HCT116 (cell line): ENCODE results near the gene RPL27. TPM values are rescaled to one million over a fixed set of nuclear protein-coding genes. Genes with fewer than 3 reads are reported as not detected.
A peak's percentile ranks its signal among the peaks of the same experiment; 100 is the strongest.

Experiments used
- ATAC-seq: fragments of 200-7000 bp; cut with Tn5 transposase; 2 replicates; pipeline ENCODE4 v1.9.1; 2020; ENCODE audit warnings: mild to moderate bottlenecking, moderate library complexity
- BruUV-seq: library from RNA; stranded (reverse); fragments of 400-500 nt; replicated peaks from 2 replicates; lab custom pipeline; 2021; lab: Mats Ljungman, UMichigan
- CTCF ChIA-PET: fragments of 300-600 bp; sonication (Branson Sonifier 250); formaldehyde crosslinking; loops from one replicate; lab custom pipeline; 2021; ENCODE audit warnings: antibody characterized with exemption; lab: Charles Lee
- POLR2A ChIA-PET: fragments of 300-600, 350-600 bp; sonication (Branson Sonifier 250); formaldehyde crosslinking; loops from one replicate; lab custom pipeline; 2021; ENCODE audit warnings: antibody characterized with exemption; lab: Charles Lee
- RAD21 ChIA-PET, 2 experiments: fragments of 300-600 bp; sonication (Branson Sonifier 250); formaldehyde crosslinking; loops; one replicate each; lab custom pipeline; 2023; ENCODE audit warnings: low total read pairs in 2 of 2; ENCODE audit not compliant: uncharacterized antibody in 2 of 2, unreplicated experiment in 2 of 2, low non-redundant PET in 1 of 2; lab: Charles Lee
- DNase-seq: peaks from one replicate; pipeline ENCODE4 v3.0.0-alpha.2; 2010; ENCODE audit warnings: low read depth, low spot score
- H2AFZ ChIP-seq: fragments of 200-600 bp; shearing (Covaris generic), sonication (generic); 2 replicates; pipeline ENCODE4 v1.6.1; 2017; ENCODE audit warnings: low read depth, mixed run types, mixed read lengths, antibody characterized with exemption, low read length; ENCODE audit not compliant: poor library complexity, severe bottlenecking
- H3K27ac ChIP-seq: 2 replicates; pipeline ENCODE4 v1.5.1; 2012; ENCODE audit warnings: low read depth, low read length
- H3K27me3 ChIP-seq: fragments of 200-600 bp; sonication (generic); 2 replicates; pipeline ENCODE4 v1.6.1; 2016; ENCODE audit warnings: mixed run types, low read length, mixed read lengths; ENCODE audit not compliant: insufficient read depth
- H3K36me3 ChIP-seq, 2 experiments: fragments of 200-500 bp in 1 of 2; fragments of 200-600 bp in 1 of 2; sonication (Bioruptor generic) in 1 of 2; sonication (generic) in 1 of 2; 2 replicates each; pipeline versions ENCODE4 v1.5.1 to v1.6.1; 2014 to 2016; ENCODE audit warnings: low read length in 2 of 2, inconsistent platforms in 1 of 2, mixed read lengths in 1 of 2, mixed run types in 1 of 2; ENCODE audit not compliant: insufficient read depth in 2 of 2, control insufficient read depth in 1 of 2
- H3K4me1 ChIP-seq, 2 experiments: fragments of 200-600 bp in 1 of 2; sonication (generic) in 1 of 2; 2 replicates each; pipeline versions ENCODE4 v1.5.1 to v1.6.1; 2012 to 2017; ENCODE audit warnings: low read length in 2 of 2, inconsistent platforms in 1 of 2, mild to moderate bottlenecking in 1 of 2, mixed read lengths in 1 of 2, mixed run types in 1 of 2, moderate library complexity in 1 of 2; ENCODE audit not compliant: insufficient read depth in 2 of 2, control insufficient read depth in 1 of 2
- H3K4me2 ChIP-seq: fragments of 200-600 bp; sonication (generic); 2 replicates; pipeline ENCODE4 v1.6.1; 2017; ENCODE audit warnings: mixed run types, low read length, mixed read lengths
- H3K4me3 ChIP-seq, 2 experiments: fragments of 200-600 bp in 1 of 2; sonication (generic) in 1 of 2; replicated peaks in 1 of 2; 2 replicates each; pipeline ENCODE4 v1.5.1; 2011 to 2016; ENCODE audit warnings: low read length in 2 of 2, control low read depth in 1 of 2, low read depth in 1 of 2, mild to moderate bottlenecking in 1 of 2, mixed read lengths in 1 of 2, mixed run types in 1 of 2
- H3K79me2 ChIP-seq: fragments of 200-600 bp; sonication (generic); 2 replicates; pipeline ENCODE4 v1.6.1; 2017; ENCODE audit warnings: mild to moderate bottlenecking, mixed run types, low read length, moderate library complexity, mixed read lengths; ENCODE audit not compliant: insufficient read depth
- H3K9ac ChIP-seq: fragments of 200-600 bp; sonication (generic); 2 replicates; pipeline ENCODE4 v1.6.1; 2016; ENCODE audit warnings: low read length, mixed read lengths
- H3K9me2 ChIP-seq: fragments of 200-600 bp; sonication (generic), shearing (Covaris generic); 2 replicates; pipeline ENCODE4 v1.6.1; 2017; ENCODE audit warnings: mixed run types, mild to moderate bottlenecking, moderate library complexity; ENCODE audit not compliant: insufficient read depth
- H3K9me3 ChIP-seq, 2 experiments: fragments of 200-500 bp in 1 of 2; fragments of 200-600 bp in 1 of 2; sonication (Bioruptor generic) in 1 of 2; sonication (generic) in 1 of 2; 2 replicates each; pipeline ENCODE4 v1.6.1; 2014 to 2017; ENCODE audit warnings: low read length in 2 of 2, mixed read lengths in 2 of 2, inconsistent platforms in 1 of 2, low read depth in 1 of 2, mild to moderate bottlenecking in 1 of 2, mixed run types in 1 of 2, moderate library complexity in 1 of 2; ENCODE audit not compliant: control insufficient read depth in 1 of 2, insufficient read depth in 1 of 2
- H4K20me1 ChIP-seq: fragments of 200-600 bp; sonication (generic), shearing (Covaris generic); 2 replicates; pipeline ENCODE4 v1.6.1; 2017; ENCODE audit warnings: mixed run types, mild to moderate bottlenecking, moderate library complexity; ENCODE audit not compliant: insufficient read depth
- ATF3 ChIP-seq: IDR thresholded peaks from 2 replicates; pipeline ENCODE4 v1.6.1; 2012
- CBX3 ChIP-seq: IDR thresholded peaks from 2 replicates; pipeline ENCODE4 v1.6.1; 2012; ENCODE audit warnings: low read depth
- CEBPB ChIP-seq: IDR thresholded peaks from 2 replicates; pipeline ENCODE4 v1.6.1; 2012; ENCODE audit warnings: low read depth
- EGR1 ChIP-seq: IDR thresholded peaks from 2 replicates; pipeline ENCODE4 v1.6.1; 2012; ENCODE audit warnings: low read depth
- ELF1 ChIP-seq: IDR thresholded peaks from 2 replicates; pipeline ENCODE4 v1.6.1; 2012; ENCODE audit warnings: low read depth, borderline replicate concordance
- EZH2phosphoT487 ChIP-seq: fragments of 200-600 bp; IDR thresholded peaks from 2 replicates; pipeline ENCODE4 v1.6.1; 2018; ENCODE audit warnings: antibody characterized with exemption, borderline replicate concordance
- FOSL1 ChIP-seq: IDR thresholded peaks from 2 replicates; pipeline ENCODE4 v1.6.1; 2012; ENCODE audit warnings: low read depth
- JUND ChIP-seq: IDR thresholded peaks from 2 replicates; pipeline ENCODE4 v1.6.1; 2012
- MAX ChIP-seq: IDR thresholded peaks from 2 replicates; pipeline ENCODE4 v1.6.1; 2012
- POLR2A ChIP-seq: IDR thresholded peaks from 2 replicates; pipeline ENCODE4 v1.7.0; 2011; ENCODE audit warnings: borderline replicate concordance; ENCODE audit not compliant: insufficient read depth, insufficient read length; ENCODE audit errors: extremely low read depth
- POLR2AphosphoS5 ChIP-seq: IDR thresholded peaks from 2 replicates; pipeline ENCODE4 v1.6.1; 2011; ENCODE audit warnings: mild to moderate bottlenecking, low read depth, low read length, moderate library complexity
- RAD21 ChIP-seq: IDR thresholded peaks from 2 replicates; pipeline ENCODE4 v1.6.1; 2012; ENCODE audit warnings: low read depth, mild to moderate bottlenecking
- REST ChIP-seq: IDR thresholded peaks from 2 replicates; pipeline ENCODE4 v1.6.1; 2012; ENCODE audit warnings: low read depth
- SIN3A ChIP-seq: IDR thresholded peaks from 2 replicates; pipeline ENCODE4 v1.6.1; 2012; ENCODE audit warnings: low read depth
- SP1 ChIP-seq: IDR thresholded peaks from 2 replicates; pipeline ENCODE4 v1.6.1; 2012; ENCODE audit warnings: low read depth
- SRF ChIP-seq: IDR thresholded peaks from 2 replicates; pipeline ENCODE4 v1.6.1; 2012; ENCODE audit warnings: low read depth
- TCF7L2 ChIP-seq: IDR thresholded peaks from 2 replicates; pipeline ENCODE4 v1.7.0; 2011; ENCODE audit warnings: borderline replicate concordance, inconsistent platforms; ENCODE audit not compliant: insufficient read depth, insufficient read length; ENCODE audit errors: extremely low read depth
- YY1 ChIP-seq: IDR thresholded peaks from 2 replicates; pipeline ENCODE4 v1.6.1; 2011; ENCODE audit warnings: low read length, low read depth, moderate library complexity, mild to moderate bottlenecking; ENCODE audit not compliant: insufficient replicate concordance; ENCODE audit errors: extremely low read depth
- ZFX ChIP-seq: fragments of 450-650 bp; IDR thresholded peaks from 2 replicates; pipeline ENCODE4 v1.6.1; 2017
- ZNF274 ChIP-seq: fragments of 200-500 bp; sonication (Bioruptor generic); IDR thresholded peaks from 2 replicates; pipeline ENCODE4 v1.6.1; 2014; ENCODE audit warnings: mild to moderate bottlenecking, low read depth, low read length, inconsistent platforms
- intact Hi-C: fragments of 100-400 bp; cut with micrococcal nuclease; formaldehyde crosslinking; loops from 2 replicates; pipeline ENCODE4 v1.10.0; 2022
- total RNA-seq: library from RNA; stranded (reverse); gene quantifications from one replicate; pipeline ENCODE4 v1.2.1, GENCODE V29; 2021; ENCODE audit not compliant: unreplicated experiment

Gene RPL27
- total RNA-seq, 1 experiment from 2014 or later = 1,295 TPM

- TF ChIP-seq RAD21 (no peak), CEBPB (no peak), JUND (no peak), SRF (0 out of 2 replicates have a peak, but pooled peaks have one; percentile 3), MAX (peak; percentile 50; the same call in 1 of the 2 replicates), CBX3 (no peak), ELF1 (peak; percentile 69; the same call in 1 of the 2 replicates)
These were observed 17.9 kb upstream of the RPL27 start, which contains the start of gene RUNDC1 (continued) for GRCh38 chr17:42980274-42980765.

- Histone ChIP-seq H3K4me1 (peaks cover 13 to 28% of the 10 kb centered on the region in 2 experiments), H4K20me1 (no peaks in the 10 kb centered on the region), H3K9ac (peak overlapping the region; percentile 91), H3K27ac (peak overlapping the region; percentile 90), H2AFZ (no peak overlapping the region), H3K4me3 (peak overlapping the region; percentile 88 to 96), H3K36me3 (peaks cover 8 to 12% of the 10 kb centered on the region in 2 experiments; a peak in 1 of 4 replicates), H3K79me2 (peaks cover 36% of the 10 kb centered on the region), H3K27me3 (no peaks in the 10 kb centered on the region), H3K9me3 (no peaks in the 10 kb centered on the region), H3K9me2 (no peaks in the 10 kb centered on the region), H3K4me2 (peak overlapping the region; percentile 93)
- ChIA-PET POLR2A (interaction anchor here (0.6 to 1.3 kb wide), 2 partner anchors 15 to 17 kb away, joined by 3 to 4 read pairs; partner anchors contain the start of gene RPL27), RAD21 (no interaction called here), CTCF (interaction anchor here (0.9 to 1.0 kb wide), 2 partner anchors 16 to 17 kb away, joined by 3 to 7 read pairs; partner anchors contain the start of gene RPL27)
- no TSS peak for BruUV-seq
- intact Hi-C loops = no loop called here
- peak; percentile 76 for ATAC-seq
- peak; percentile 31 for DNase-seq
- TF ChIP-seq RAD21 = 0 out of 2 replicates have a peak, but pooled peaks have one; percentile 13
- TF ChIP-seq ZNF274 = no peak
- no peak; the same call in 1 of the 2 replicates for TF ChIP-seq SIN3A
- TF ChIP-seq POLR2AphosphoS5 = peak; percentile 55
- TF ChIP-seq JUND = no peak
- TF ChIP-seq TCF7L2 = no peak
- peak; percentile 74; the same call in 1 of the 2 replicates for TF ChIP-seq MAX
- TF ChIP-seq EZH2phosphoT487 = no peak
- no peak for TF ChIP-seq REST
- no peak for TF ChIP-seq ELF1
- TF ChIP-seq EGR1 = peak; percentile 12; the same call in 1 of the 2 replicates
- no peak for TF ChIP-seq ATF3
- peak; percentile 78; the same call in 1 of the 2 replicates for TF ChIP-seq ZFX
- no peak for TF ChIP-seq SP1
- no peak for TF ChIP-seq SRF
- no peak for TF ChIP-seq YY1
- TF ChIP-seq POLR2A = no peak
- TF ChIP-seq FOSL1 = no peak
These were observed 17.3 kb upstream of the RPL27 start for GRCh38 chr17:42980766-42981397.
